NB4 (cell line): Measurements from ENCODE around the gene PDLIM7.

ENCODE experiments used
- CTCF ChIP-seq: IDR thresholded peaks from one replicate; pipeline ENCODE4 v1.5.1; 2012; ENCODE audit warnings: low read depth, low read length
- MAX ChIP-seq: IDR thresholded peaks from 2 replicates; pipeline ENCODE4 v1.6.1; 2011; ENCODE audit warnings: low read depth, low read length
- POLR2A ChIP-seq: IDR thresholded peaks from 2 replicates; pipeline ENCODE4 v1.6.1; 2011; ENCODE audit warnings: mild to moderate bottlenecking; ENCODE audit not compliant: insufficient read length; ENCODE audit errors: extremely low read depth

- TF ChIP-seq MAX (no peak), CTCF (no peak), POLR2A (no peak)
These were observed 40.3 kb upstream of the PDLIM7 start for GRCh38 chr5:177537389-177538361.
